K562 (cell line): ENCODE results near the gene FGG. TPM values are rescaled to one million over a fixed set of nuclear protein-coding genes. Genes with fewer than 3 reads are reported as not detected.

Experiments used
- ATF3 ChIP-seq, 2 experiments: fragments of 450-650 bp in 1 of 2; sonication (generic) in 1 of 2; formaldehyde crosslinking in 1 of 2; IDR thresholded peaks in 1 of 2; conservative IDR thresholded peaks in 1 of 2; 2 replicates each; pipeline versions ENCODE4 v1.6.1 to v1.8.1; 2016 to 2023; ENCODE audit warnings: mild to moderate bottlenecking in 2 of 2, moderate library complexity in 2 of 2, inconsistent platforms in 1 of 2, missing genetic modification reagents in 1 of 2
- BCLAF1 ChIP-seq, 2 experiments: fragments of 450-650 bp in 1 of 2; IDR thresholded peaks; 2 replicates each; pipeline ENCODE4 v1.6.1; 2011 to 2017; ENCODE audit warnings: low read depth in 2 of 2, antibody characterized with exemption in 1 of 2, borderline replicate concordance in 1 of 2, low read length in 1 of 2, mild to moderate bottlenecking in 1 of 2, mixed read lengths in 1 of 2; ENCODE audit not compliant: control insufficient read depth in 1 of 2
- CREB1 ChIP-seq, 2 experiments: sonication (generic) in 1 of 2; formaldehyde crosslinking in 1 of 2; IDR thresholded peaks; 2 replicates each; pipeline versions ENCODE4 v1.6.1 to v1.8.0; 2012 to 2022; ENCODE audit warnings: inconsistent platforms in 1 of 2, mild to moderate bottlenecking in 1 of 2, missing genetic modification reagents in 1 of 2, moderate library complexity in 1 of 2
- ELF1 ChIP-seq: fragments of 200-800 bp; sonication (Bioruptor generic); IDR thresholded peaks from 2 replicates; pipeline ENCODE4 v1.6.1; 2016; ENCODE audit warnings: missing genetic modification characterization, missing compliant biosample characterization
- IFI16 ChIP-seq: fragments of 250-450 bp; sonication (Bioruptor Pico); IDR thresholded peaks from 2 replicates; pipeline ENCODE4 v2.1.2; 2022; ENCODE audit warnings: mild to moderate bottlenecking, inconsistent platforms
- IRF2 ChIP-seq: sonication (generic); formaldehyde crosslinking; IDR thresholded peaks from 2 replicates; pipeline ENCODE4 v1.8.1; 2022; ENCODE audit warnings: mild to moderate bottlenecking, missing genetic modification reagents
- MCM7 ChIP-seq, 2 experiments: fragments of 450-650 bp; IDR thresholded peaks; 2 replicates each; pipeline ENCODE4 v1.6.1; 2016 to 2018
- NEUROD1 ChIP-seq: fragments of 150-350 bp; IDR thresholded peaks from 2 replicates; pipeline ENCODE4 v1.6.1; 2014; ENCODE audit warnings: borderline replicate concordance, low read length, low read depth; ENCODE audit not compliant: partially characterized antibody
- NR3C1 ChIP-seq: sonication (generic); formaldehyde crosslinking; IDR thresholded peaks from 2 replicates; pipeline ENCODE4 v1.8.1; 2022; ENCODE audit warnings: missing genetic modification reagents
- PTRF ChIP-seq: fragments of 450-650 bp; IDR thresholded peaks from 2 replicates; pipeline ENCODE4 v1.6.1; 2016; ENCODE audit warnings: mild to moderate bottlenecking, missing genetic modification characterization, missing compliant biosample characterization
- RAD51 ChIP-seq: fragments of 450-650 bp; IDR thresholded peaks from 2 replicates; pipeline ENCODE4 v1.7.1; 2016; ENCODE audit warnings: low read depth, mild to moderate bottlenecking, borderline replicate concordance
- STAT5B ChIP-seq: fragments of 250-450 bp; sonication (Bioruptor Pico); IDR thresholded peaks from 2 replicates; pipeline ENCODE4 v1.8.0; 2021; ENCODE audit warnings: mild to moderate bottlenecking, inconsistent platforms
- TAF15 ChIP-seq: fragments of 200-400 bp; formaldehyde crosslinking; IDR thresholded peaks from 2 replicates; pipeline ENCODE4 v1.6.1; 2017; ENCODE audit warnings: mild to moderate bottlenecking, low read depth, low read length, moderate library complexity
- TCF3 ChIP-seq: sonication (generic); formaldehyde crosslinking; IDR thresholded peaks from 2 replicates; pipeline ENCODE4 v1.4.0; 2020; ENCODE audit warnings: mild to moderate bottlenecking, missing genetic modification reagents
- ZBTB12 ChIP-seq: fragments of 250-450 bp; sonication (Bioruptor Pico); IDR thresholded peaks from 2 replicates; pipeline ENCODE4 v1.4.0; 2020
- ZNF197 ChIP-seq: fragments of 200-800 bp; sonication (Bioruptor generic); IDR thresholded peaks from 2 replicates; pipeline ENCODE4 v1.6.1; 2016; ENCODE audit warnings: low read depth, missing genetic modification characterization, missing compliant biosample characterization
- polyA plus RNA-seq, 8 experiments: library from polyadenylated mRNA; depleted of rRNA in 4 of 8; stranded (reverse) in 5 of 8; unstranded in 3 of 8; fragments of >200 nt; fragmentation: Nextera tagmentation in 2 of 8; fragmentation: Illumina TruSeq in 1 of 8; extraction: Ambion mirVana in 2 of 8; extraction: Trizol in 1 of 8; gene quantifications; 2 replicates each; pipeline versions ENCODE4 v1.2.1 to v1.2.3, GENCODE V29; 2011 to 2014; ENCODE audit warnings: inconsistent platforms in 1 of 8, missing spikeins in 1 of 8
- total RNA-seq, 7 experiments: library from RNA; depleted of rRNA in 6 of 7; stranded (reverse); fragments of >200 nt in 6 of 7; fragmentation: Illumina TruSeq in 2 of 7; extraction: Trizol in 2 of 7; gene quantifications; 2 replicates each; pipeline versions ENCODE4 v1.2.1 to v1.2.3, GENCODE V29; 2011 to 2021; ENCODE audit warnings: low replicate concordance in 1 of 7

The FGG gene
- total and polyA plus RNA-seq, 9 of the 15 experiments (the other 6 are each of a cell fraction or from before 2014, with no cell fraction given), result 0.08 to 2.2 (median 0.33) TPM; not detected in 2

- TF ChIP-seq ZBTB12 (CRISPR knock-in tag) (0 out of 2 replicates have a peak, but pooled peaks have one; percentile 45), ELF1 (tag) (no peak), TAF15 (no peak), MCM7 (IDR thresholded peaks at IDR 0.05) (no peak), IRF2 (CRISPR knock-in tag) (no peak), CREB1 (IDR thresholded peaks at IDR 0.05) (no peak), CREB1 (CRISPR knock-in tag; IDR thresholded peaks at IDR 0.05) (no peak), NR3C1 (no peak), ZNF197 (CRISPR knock-in tag) (no peak), ATF3 (IDR thresholded peaks at IDR 0.05) (no peak), ATF3 (CRISPR knock-in tag; conservative IDR thresholded peaks at IDR 0.05) (no peak), BCLAF1 (IDR thresholded peaks at IDR 0.05; ENCODE audit: borderline replicate concordance in 1 of 2, control insufficient read depth in 1 of 2, low read depth in 2 of 2, low read length in 1 of 2) (no peak), NEUROD1 (no peak), TCF3 (CRISPR knock-in tag) (peak; percentile 69), IFI16 (no peak), PTRF (no peak), RAD51 (no peak), STAT5B (CRISPR knock-in tag) (no peak)
These were observed 28.5 kb upstream of the FGG start (continued) for GRCh38 chr4:154640999-154641398.
